ENCODE data around the gene PPIL1. TPM values are rescaled to one million over a fixed set of nuclear protein-coding genes. Genes with fewer than 3 reads are reported as not detected.

The PPIL1 gene
- total and polyA plus RNA-seq, 7 donors: 18.1 to 92.3 (median 22.4) TPM

DNA sequence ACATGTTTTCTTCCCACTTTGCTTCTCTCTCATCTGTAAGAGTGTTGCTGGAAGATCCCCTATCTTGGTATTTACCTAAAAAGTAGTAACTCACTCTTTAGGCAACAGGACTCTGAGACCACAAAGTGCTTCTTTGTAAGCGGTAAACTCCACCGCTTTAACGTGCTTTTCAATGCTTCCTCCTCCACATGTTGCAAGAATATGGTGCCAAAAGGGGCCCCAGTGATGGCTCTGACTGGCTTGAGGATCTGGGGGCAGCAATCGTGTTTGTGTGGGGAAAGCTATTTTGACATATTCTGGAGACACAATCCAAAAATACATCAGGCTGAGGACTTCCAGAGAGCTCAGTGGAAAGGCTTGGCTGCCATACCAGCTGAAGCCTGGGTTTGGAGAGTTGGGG, 23.0 kb downstream of the PPIL1 start:
- peaks cover 36% of the 10 kb centered on the region for H3K4me1 ChIP-seq
- H3K4me3 ChIP-seq: no peak overlapping the region
- no peak for ATAC-seq
- DNase-seq: no peak
- H3K9me3 ChIP-seq: no peaks in the 10 kb centered on the region
- H3K27ac ChIP-seq: peak overlapping the region; percentile 94
- 57 to 71% (median 63%) methylated on average over 4 of the region's 4 CpGs for WGBS, 3 donors
- peaks cover 0 to 11% of the 10 kb centered on the region in 2 donors for H3K36me3 ChIP-seq (ENCODE audit: insufficient read depth in 1 of 2, low read depth in 1 of 2)
- TF ChIP-seq, protein P1, sequence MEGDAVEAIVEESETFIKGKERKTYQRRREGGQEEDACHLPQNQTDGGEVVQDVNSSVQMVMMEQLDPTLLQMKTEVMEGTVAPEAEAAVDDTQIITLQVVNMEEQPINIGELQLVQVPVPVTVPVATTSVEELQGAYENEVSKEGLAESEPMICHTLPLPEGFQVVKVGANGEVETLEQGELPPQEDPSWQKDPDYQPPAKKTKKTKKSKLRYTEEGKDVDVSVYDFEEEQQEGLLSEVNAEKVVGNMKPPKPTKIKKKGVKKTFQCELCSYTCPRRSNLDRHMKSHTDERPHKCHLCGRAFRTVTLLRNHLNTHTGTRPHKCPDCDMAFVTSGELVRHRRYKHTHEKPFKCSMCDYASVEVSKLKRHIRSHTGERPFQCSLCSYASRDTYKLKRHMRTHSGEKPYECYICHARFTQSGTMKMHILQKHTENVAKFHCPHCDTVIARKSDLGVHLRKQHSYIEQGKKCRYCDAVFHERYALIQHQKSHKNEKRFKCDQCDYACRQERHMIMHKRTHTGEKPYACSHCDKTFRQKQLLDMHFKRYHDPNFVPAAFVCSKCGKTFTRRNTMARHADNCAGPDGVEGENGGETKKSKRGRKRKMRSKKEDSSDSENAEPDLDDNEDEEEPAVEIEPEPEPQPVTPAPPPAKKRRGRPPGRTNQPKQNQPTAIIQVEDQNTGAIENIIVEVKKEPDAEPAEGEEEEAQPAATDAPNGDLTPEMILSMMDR (IDR thresholded peaks at IDR 0.05): no peak
- no peaks in the 10 kb centered on the region for H3K27me3 ChIP-seq (ENCODE audit: insufficient read depth in 3 of 3, low read length in 2 of 3)
- intact Hi-C loops (cut with DNase I): loop anchor here (1.0 to 5.0 kb wide), 4 partner anchors 85 to 234 kb away; no protein-coding TSS in a partner anchor

DNA sequence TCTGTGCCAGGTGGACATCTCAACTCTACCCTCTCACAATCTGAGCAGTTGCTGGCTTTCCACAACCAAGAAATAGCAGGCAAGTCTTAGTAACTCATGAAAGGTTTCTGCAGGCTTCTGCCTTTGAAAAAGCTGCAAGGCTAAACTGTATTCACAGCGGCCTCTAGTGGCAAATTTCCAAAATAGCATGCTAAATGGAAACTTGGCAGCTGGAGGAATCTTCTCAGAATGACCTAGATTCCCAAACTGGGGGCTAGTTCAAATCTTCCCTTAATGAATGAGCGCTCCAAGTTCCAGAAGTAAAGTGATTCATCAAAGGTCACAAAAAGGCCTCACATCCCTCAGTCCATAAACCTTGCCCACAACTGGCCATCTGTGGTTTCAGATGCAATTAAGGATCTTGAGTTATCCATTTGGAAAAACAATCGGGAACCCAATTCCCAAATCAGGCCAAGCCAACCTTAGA, 23.4 kb downstream of the PPIL1 start:
- H3K27ac ChIP-seq: peak overlapping the region; percentile 94
- no peak for DNase-seq
- H3K27me3 ChIP-seq (ENCODE audit: insufficient read depth in 3 of 3, low read length in 2 of 3): no peaks in the 10 kb centered on the region
- TF ChIP-seq, protein P1 (IDR thresholded peaks at IDR 0.05): peak; percentile 77
- ATAC-seq: peak; percentile 5 to 59 (median 47)
- no peak overlapping the region for H3K4me3 ChIP-seq
- intact Hi-C loops (cut with DNase I): loop anchor here (1.0 to 5.0 kb wide), 4 partner anchors 85 to 234 kb away; no protein-coding TSS in a partner anchor
- peaks cover 0 to 11% of the 10 kb centered on the region in 2 donors for H3K36me3 ChIP-seq (ENCODE audit: insufficient read depth in 1 of 2, low read depth in 1 of 2)
- peaks cover 36% of the 10 kb centered on the region for H3K4me1 ChIP-seq
- H3K9me3 ChIP-seq: no peaks in the 10 kb centered on the region
- WGBS, 3 donors: 14 to 32% (median 21%) methylated on average over 3 of the region's 3 CpGs

DNA sequence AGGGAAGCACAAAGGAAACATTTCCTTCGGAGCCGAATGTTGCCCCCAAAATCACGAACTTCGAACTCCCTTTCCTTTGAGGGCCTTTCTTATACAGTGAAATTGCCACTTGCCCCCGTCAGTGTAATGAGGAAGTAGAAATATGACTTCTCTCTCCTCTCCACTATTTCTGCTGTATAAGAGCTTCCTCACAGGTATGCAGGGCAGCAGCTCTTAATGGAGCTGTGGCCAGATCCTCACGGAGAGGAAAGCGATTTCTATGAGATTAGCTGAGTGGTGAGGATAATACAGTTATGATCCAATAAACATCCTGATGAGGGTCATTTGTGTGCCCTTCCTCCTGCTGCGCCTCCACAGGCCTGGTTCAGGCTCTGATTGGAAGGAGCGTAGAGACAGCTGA, 24.6 kb downstream of the PPIL1 start:
- 90 to 91% (median 91%) methylated on average over 9 of the region's 9 CpGs for WGBS, 3 donors

DNA sequence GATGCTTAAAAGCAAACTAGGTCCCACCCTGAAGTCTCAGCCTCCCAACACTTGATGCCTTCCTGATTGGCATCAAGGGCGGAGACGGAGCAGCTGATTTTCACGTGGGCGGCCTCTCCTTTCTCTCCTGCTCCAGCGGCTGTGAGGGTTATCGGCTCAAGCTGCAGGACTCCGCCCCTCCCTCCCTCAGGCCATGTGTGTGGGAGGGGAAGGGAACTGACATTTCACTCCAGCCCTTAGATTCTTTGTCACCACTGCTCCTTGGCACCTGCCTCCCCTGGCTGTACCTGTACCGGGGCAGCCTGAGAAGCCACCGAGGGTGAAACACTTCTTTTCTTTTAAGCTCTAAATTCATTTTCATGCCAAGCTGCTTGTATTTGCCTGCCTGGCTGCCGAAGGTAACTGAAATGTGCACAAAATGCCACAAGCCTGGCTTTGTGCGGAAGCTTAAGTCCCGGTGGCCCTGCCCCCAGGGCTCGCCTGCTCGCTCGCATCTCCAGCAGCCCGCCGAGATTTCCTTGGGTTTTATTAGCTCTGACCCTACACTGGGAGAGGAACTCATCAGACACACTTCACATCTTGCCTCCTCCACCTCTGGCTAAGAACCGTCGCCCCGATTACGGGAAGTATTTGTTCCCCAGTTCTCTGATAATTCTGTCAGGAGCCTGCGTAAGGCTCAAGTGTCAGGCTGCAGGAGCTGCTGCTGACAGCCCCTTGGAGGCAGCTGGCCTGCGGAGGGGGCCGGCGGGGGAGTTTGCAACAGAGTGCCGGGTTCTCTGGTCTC, 25.8 kb downstream of the PPIL1 start:
- H3K36me3 ChIP-seq (ENCODE audit: insufficient read depth in 1 of 2, low read depth in 1 of 2): no peaks in the 10 kb centered on the region
- TF ChIP-seq, protein P1 (IDR thresholded peaks at IDR 0.05): no peak
- ATAC-seq (no peak), DNase-seq (no peak)
- H3K9me3 ChIP-seq: no peaks in the 10 kb centered on the region
- WGBS, 3 donors: 37 to 61% (median 50%) methylated on average over 25 to 26 of the region's 26 CpGs
- no peak overlapping the region for H3K27ac ChIP-seq
- no peak overlapping the region for H3K4me3 ChIP-seq
- H3K27me3 ChIP-seq (ENCODE audit: insufficient read depth in 3 of 3, low read length in 2 of 3): no peaks in the 10 kb centered on the region
- intact Hi-C loops (cut with DNase I): loop anchor here in 1 of 2 donors (10.0 kb wide), 1 partner anchor 234 kb away; no protein-coding TSS in a partner anchor
- H3K4me1 ChIP-seq: peaks cover 40% of the 10 kb centered on the region

More for the DNA sequence above, 24.6 kb downstream of the PPIL1 start:
- Histone ChIP-seq H3K27me3 (ENCODE audit: insufficient read depth in 3 of 3, low read length in 2 of 3) (no peaks in the 10 kb centered on the region), H3K4me3 (no peak overlapping the region), H3K36me3 (ENCODE audit: insufficient read depth in 1 of 2, low read depth in 1 of 2) (peaks cover 0 to 3% of the 10 kb centered on the region in 2 donors), H3K9me3 (no peaks in the 10 kb centered on the region), H3K27ac (no peak overlapping the region), H3K4me1 (peaks cover 36% of the 10 kb centered on the region)
- DNase-seq (no peak), ATAC-seq (no peak)
- intact Hi-C loops (cut with DNase I): loop anchor here (2.0 to 5.0 kb wide), 3 partner anchors 85 to 233 kb away; no protein-coding TSS in a partner anchor
- TF ChIP-seq, protein P1 (IDR thresholded peaks at IDR 0.05): no peak

All from psoas muscle (tissue), 8 donors.